Brain microvascular endothelial cell (primary cell): ENCODE measurements around the gene RECK.

Experiments used
- DNase-seq: peaks from one replicate; pipeline ENCODE4 v3.0.0-alpha.2; 2020
- H3K27ac ChIP-seq: fragments of 250-450 bp; sonication (Bioruptor Pico); 2 replicates; pipeline ENCODE4 v1.5.1; 2020; ENCODE audit warnings: mild to moderate bottlenecking, moderate library complexity
- H3K27me3 ChIP-seq: fragments of 250-450 bp; sonication (Bioruptor Pico); replicated peaks from 2 replicates; pipeline ENCODE4 v1.5.1; 2020; ENCODE audit warnings: mild to moderate bottlenecking
- H3K36me3 ChIP-seq: fragments of 250-450 bp; sonication (Bioruptor Pico); replicated peaks from 2 replicates; pipeline ENCODE4 v1.5.1; 2020; ENCODE audit warnings: mild to moderate bottlenecking
- H3K4me3 ChIP-seq: 2 replicates; pipeline ENCODE4 v1.5.1; 2011; ENCODE audit warnings: low read depth, mild to moderate bottlenecking, control low read depth, low read length, moderate library complexity
- in situ Hi-C: cut with HindIII; loops from 2 replicates; pipeline ENCODE4 v1.10.0; 2017; ENCODE audit warnings: low sequenced_read_pairs, low pct_ligation_motif_present
- TF ChIP-seq, protein P1 (sequence below): IDR thresholded peaks from 2 replicates; pipeline ENCODE4 v1.5.1; 2011; ENCODE audit warnings: low read depth, mild to moderate bottlenecking, moderate library complexity, low read length, control low read depth, inconsistent platforms; ENCODE audit errors: missing control alignments

RECK gene

DNA sequence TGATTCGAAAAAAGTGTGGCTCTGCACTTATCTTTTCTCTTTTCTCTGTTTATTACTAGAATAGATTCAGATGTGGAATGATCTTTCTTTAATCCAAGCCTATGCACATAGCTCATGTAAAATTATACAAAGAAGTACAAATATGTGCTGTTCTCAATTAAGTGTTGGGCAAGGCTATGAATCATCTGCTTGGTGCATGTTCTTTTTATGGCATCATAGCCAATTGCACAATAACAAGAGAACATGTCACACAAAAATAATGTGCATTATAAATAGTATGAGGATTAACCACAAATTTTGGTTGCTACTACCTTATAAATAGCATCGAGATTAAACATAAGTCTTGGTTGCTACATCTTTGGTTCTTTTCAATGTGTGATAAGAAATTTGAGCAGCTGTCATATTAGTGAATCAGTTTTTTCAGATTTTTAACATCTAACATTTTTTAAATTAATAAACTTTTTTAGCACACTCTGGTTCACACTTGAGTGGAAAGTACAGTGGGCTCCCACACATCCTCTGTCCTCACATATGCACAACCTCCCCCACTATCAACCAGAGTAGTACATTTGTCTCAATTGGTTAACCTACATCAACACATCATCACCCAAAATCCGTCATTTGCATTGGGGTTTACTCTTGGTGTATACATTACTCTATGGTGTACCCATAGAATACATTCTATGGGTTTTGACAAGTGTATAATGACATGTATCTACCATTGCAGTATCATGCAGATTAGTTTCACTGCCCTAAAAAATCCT lies 6.8 kb upstream of the RECK start:
- no peaks in the 10 kb centered on the region for H3K36me3 ChIP-seq
- peak overlapping the region; percentile 52 for H3K27ac ChIP-seq
- H3K27me3 ChIP-seq: no peaks in the 10 kb centered on the region
- TF ChIP-seq, protein P1, sequence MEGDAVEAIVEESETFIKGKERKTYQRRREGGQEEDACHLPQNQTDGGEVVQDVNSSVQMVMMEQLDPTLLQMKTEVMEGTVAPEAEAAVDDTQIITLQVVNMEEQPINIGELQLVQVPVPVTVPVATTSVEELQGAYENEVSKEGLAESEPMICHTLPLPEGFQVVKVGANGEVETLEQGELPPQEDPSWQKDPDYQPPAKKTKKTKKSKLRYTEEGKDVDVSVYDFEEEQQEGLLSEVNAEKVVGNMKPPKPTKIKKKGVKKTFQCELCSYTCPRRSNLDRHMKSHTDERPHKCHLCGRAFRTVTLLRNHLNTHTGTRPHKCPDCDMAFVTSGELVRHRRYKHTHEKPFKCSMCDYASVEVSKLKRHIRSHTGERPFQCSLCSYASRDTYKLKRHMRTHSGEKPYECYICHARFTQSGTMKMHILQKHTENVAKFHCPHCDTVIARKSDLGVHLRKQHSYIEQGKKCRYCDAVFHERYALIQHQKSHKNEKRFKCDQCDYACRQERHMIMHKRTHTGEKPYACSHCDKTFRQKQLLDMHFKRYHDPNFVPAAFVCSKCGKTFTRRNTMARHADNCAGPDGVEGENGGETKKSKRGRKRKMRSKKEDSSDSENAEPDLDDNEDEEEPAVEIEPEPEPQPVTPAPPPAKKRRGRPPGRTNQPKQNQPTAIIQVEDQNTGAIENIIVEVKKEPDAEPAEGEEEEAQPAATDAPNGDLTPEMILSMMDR: no peak
- no peak overlapping the region for H3K4me3 ChIP-seq
- in situ Hi-C loops: no loop called here
- DNase-seq: peak; percentile 83

DNA sequence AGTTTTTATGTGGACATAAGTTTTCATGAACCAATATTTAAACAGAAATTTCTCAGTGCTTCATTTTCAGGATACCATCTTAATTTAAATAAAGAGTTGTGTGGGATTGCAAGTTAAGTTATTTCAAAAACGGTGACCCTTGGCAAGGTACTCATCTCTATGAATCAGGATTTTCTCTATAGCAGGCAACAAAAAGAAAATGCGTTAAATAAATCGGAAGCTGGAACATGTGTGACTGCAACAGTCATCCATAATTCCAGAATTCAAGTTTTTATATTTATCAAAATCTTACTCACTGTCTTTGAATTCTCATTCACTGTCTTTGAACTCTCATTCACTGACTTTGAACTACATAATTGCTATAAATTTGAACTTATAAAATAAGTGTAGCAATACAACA lies 5.8 kb upstream of the RECK start:
- Histone ChIP-seq H3K4me3 (no peak overlapping the region), H3K27me3 (no peaks in the 10 kb centered on the region), H3K36me3 (no peaks in the 10 kb centered on the region), H3K27ac (no peak overlapping the region)
- DNase-seq: no peak
- in situ Hi-C loops: no loop called here
- TF ChIP-seq, protein P1: no peak

DNA sequence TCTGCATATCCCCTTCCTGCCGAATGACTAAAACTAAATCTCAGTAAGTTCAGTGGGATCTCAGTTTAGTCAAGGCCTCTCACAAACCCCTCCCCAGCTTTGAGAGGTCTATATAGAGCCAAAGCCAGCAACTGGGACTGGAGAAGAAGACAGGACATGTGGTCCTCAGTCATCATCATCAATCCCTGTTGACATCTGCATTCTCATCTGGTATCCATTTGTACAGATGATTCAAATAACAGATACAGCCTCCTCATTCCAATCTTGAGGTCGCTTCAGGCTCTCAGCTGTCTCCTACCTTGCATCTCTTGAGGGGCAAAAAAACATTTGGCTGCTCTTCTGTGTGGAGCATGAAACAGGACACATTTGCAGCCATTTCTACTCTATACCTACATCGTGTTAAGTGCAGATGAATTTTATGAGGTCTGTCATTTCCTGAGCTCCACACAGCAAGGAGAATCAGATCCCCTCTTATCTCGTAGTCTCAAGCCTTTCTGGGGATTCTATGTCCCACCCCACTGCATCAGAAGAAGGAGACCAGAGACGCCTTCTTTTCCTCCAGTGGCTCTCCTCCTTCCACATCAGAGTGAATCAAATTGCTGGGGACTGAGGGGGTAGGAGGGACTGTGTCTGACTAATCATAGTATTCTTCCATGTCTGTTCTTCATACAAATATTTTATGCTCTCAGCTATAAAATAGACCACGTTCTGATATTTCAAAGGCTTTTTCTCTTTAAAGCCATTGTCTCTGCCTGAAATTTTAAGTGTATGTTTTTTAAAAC lies 4.7 kb upstream of the RECK start:
- DNase-seq: no peak
- H3K27ac ChIP-seq: no peak overlapping the region
- TF ChIP-seq, protein P1: no peak
- H3K27me3 ChIP-seq: no peaks in the 10 kb centered on the region
- in situ Hi-C loops: no loop called here
- no peaks in the 10 kb centered on the region for H3K36me3 ChIP-seq
- no peak overlapping the region for H3K4me3 ChIP-seq

DNA sequence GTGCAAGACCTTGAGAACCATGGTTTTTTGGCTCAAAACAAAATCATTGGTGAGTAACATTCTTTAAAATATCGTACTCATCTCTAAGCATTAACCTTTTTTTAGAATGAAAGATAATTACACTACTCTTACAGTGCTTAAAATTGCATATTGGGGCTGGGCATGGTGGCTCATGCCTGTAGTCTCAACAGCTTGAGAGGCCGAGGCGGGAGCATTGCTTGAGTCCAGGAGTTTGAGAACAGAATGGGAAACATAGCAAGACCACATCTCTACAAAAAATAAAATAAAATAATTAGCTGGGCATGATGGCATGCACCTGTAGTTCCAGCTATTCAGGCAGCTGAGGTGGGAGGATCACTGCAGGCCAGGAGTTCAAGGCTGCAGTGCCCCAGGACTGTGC lies 2.9 kb upstream of the RECK start:
- Histone ChIP-seq H3K4me3 (no peak overlapping the region), H3K27me3 (no peaks in the 10 kb centered on the region), H3K36me3 (no peaks in the 10 kb centered on the region), H3K27ac (no peak overlapping the region)
- in situ Hi-C loops: no loop called here
- TF ChIP-seq, protein P1: no peak
- no peak for DNase-seq

DNA sequence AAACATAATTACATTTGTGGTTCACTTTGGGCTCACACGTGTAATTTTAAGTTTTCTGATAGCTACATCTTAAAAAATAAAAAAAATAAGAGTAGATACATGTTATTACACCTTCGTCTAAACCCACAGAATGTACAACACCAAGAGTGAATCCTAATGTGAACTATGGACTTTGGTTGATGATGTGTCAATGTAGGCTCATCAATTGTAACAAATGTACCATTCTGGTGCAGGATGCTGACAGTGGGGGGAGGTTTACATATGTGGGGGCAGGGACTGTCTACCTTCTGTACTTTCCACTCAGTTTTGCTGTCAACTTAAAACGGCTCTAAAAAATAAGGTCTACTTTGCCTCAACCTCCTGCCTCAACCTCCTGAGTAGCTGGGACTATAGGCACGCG lies 2.5 kb upstream of the RECK start:
- no peak overlapping the region for H3K27ac ChIP-seq
- no peaks in the 10 kb centered on the region for H3K36me3 ChIP-seq
- no peak for DNase-seq
- TF ChIP-seq, protein P1: no peak
- no peaks in the 10 kb centered on the region for H3K27me3 ChIP-seq
- in situ Hi-C loops: no loop called here
- H3K4me3 ChIP-seq: no peak overlapping the region

DNA sequence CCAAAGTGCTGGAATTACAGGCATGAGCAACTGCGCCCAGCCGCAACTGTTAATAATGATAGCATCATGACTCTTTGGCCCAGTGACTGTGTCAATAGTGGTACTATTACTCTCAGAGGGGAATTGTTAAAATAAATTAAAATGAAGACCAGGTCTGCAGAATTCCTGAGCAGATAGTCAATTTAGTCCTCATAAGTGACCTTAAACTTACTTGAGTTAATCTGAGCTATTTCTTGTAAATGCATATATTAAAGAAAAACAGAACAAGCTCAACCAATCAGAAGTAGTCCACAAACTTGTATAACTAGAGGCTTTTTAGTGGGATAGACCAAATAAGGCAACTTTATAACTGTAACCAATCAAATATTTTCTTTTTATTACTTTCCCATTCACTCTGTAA lies 1.7 kb upstream of the RECK start:
- in situ Hi-C loops: no loop called here
- no peak for DNase-seq
- Histone ChIP-seq H3K4me3 (no peak overlapping the region), H3K27me3 (no peaks in the 10 kb centered on the region), H3K27ac (no peak overlapping the region), H3K36me3 (no peaks in the 10 kb centered on the region)
- TF ChIP-seq, protein P1: no peak
